Right lung (tissue), 5 donors: ENCODE results near the gene STXBP5L. TPM values are rescaled to one million over a fixed set of nuclear protein-coding genes. Genes with fewer than 3 reads are reported as not detected.
"Not testable (repeated sequence)": the region's sequence is repeated elsewhere in the genome, so short reads cannot be mapped to it uniquely, and the experiment has no call there.

Experiments
- DNase-seq, 2 donors: peaks; one replicate each; pipeline ENCODE4 v3.0.0-alpha.2; 2013
- polyA plus RNA-seq, 5 donors: library from polyadenylated mRNA; unstranded; fragments of 120-200 nt; gene quantifications; one replicate each; pipeline versions ENCODE4 v1.2.1 to v1.2.3, GENCODE V29; 2013; ENCODE audit warnings: inconsistent platforms in 1 of 5, low replicate concordance in 1 of 5; ENCODE audit not compliant: insufficient read length in 5 of 5, insufficient read depth in 1 of 5

The STXBP5L gene
- polyA plus RNA-seq, 5 donors = 0.10 to 0.37 (median 0.13) TPM

- no peak for DNase-seq
Observed at GRCh38 chr3:121430664-121431215, 522.7 kb downstream of the STXBP5L start.

DNA sequence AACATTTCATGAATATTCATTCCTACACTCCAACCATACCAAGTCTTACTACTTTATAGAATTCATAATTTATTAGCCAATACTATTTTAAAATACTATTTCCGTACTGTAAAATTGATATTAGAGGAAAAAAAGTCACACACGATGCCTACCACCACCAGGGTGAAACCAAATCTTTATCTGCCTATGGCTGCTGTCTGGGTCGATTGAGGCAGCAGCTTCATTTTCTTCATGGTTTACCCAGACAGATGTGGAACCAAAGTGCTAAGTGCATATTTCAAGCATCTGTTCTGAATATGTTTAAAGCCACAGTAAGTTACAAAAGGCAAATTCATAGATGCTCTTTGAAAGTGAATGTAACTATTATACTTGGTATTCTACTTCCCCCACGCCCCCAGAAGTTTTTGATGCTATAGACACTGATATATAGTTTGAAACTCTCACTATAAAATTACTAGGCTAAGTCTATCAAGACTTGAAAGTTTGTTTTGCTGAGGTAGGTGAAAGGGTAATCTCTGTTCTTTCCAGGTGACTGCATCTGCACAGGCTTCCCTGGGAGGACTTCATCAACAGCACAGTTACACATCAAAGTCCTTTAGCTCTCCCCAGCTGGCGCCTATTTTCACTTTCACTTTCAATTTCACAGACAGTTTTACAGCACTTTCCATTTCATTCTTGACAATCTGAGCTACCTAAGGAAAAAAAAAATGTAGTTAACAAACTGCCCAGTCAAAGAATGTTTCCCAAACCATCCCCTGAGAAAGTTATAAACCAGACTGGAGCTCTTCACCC, 523.9 kb downstream of the STXBP5L start:
- DNase-seq = peak; percentile 6 to 10

DNA sequence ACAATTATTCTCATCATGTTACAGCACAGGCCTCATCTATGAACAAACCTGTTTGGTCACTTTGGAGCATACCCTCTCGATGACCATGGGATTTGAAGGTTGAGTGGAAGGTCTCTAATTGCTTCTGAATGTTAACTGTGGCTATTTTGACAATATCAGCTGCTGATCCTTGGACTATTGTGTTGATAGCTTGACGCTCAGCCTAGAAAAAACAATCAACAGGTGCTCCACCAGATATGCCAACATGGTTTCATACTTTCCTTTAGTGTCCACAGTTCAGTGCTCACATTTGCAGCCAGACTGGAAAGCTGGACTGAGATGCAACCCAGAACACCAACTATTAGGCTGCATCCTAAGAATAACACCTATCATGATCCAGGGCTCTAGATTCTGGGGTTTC, 528.1 kb downstream of the STXBP5L start:
- no peak for DNase-seq

GRCh38 chr3:121436641-121437040, 528.6 kb downstream of the STXBP5L start:
- DNase-seq = no peak

GRCh38 chr3:121443456-121443855, 535.5 kb downstream of the STXBP5L start:
- DNase-seq = no peak

GRCh38 chr3:121451752-121452151, 543.7 kb downstream of the STXBP5L start:
- not testable (repeated sequence) for DNase-seq

DNA sequence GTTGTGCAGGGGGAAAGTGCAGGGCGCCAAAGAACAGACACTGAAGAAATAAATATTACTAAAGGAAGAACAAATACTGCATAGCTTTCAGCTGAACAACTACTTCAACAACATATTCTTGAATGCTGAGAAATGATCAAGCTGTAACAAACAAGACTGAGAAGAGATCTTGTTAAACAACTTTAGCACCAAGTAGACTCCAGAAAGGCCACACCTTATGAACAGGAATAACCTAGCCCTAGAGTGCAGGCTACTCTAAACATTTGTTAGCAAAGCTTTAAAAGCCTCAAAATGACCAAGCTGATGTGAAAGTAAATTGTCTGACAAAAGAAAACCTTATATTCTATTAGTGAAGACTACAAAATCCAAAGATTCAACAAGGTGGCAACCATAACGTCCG, 554.6 kb downstream of the STXBP5L start:
- DNase-seq = no peak

- no peak for DNase-seq
Observed at GRCh38 chr3:121463745-121464144, 555.7 kb downstream of the STXBP5L start.

- DNase-seq = no peak
Observed at GRCh38 chr3:121467085-121467484, 559.1 kb downstream of the STXBP5L start.

DNA sequence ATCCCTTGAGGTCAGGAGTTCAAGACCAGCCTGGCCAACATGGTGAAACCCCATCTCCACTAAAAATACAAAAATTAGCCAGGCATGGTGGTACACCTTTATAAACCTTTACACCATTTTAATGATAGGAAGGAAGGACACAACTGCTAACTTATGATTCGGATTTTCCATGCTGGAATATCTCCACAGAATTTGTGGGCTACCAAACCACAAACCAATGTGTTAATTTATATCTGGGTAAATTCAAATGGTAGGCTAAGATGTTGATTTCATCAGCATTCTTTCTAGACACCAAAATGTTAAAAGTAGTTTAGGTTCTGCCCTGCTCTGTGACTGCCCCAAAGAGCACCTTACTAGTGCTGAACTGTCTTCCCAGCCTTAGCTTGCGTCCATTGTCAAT, 565.0 kb downstream of the STXBP5L start:
- no peak for DNase-seq

Other genes starting within 250 kb of the STXBP5L start
- gene HGD, start 226.0 kb upstream of the STXBP5L start, polyA plus RNA-seq = 1 to 10 TPM in 1 of 5 donors, under 1 TPM in 4; 0.45 to 1.0 (median 0.78) TPM
- gene RABL3, start 165.7 kb upstream of the STXBP5L start, polyA plus RNA-seq = 10 to 100 TPM; 21.2 to 31.3 (median 26.9) TPM
- 10 to 100 TPM; 11.7 to 14.6 (median 13.2) TPM for gene GTF2E1, start 165.5 kb upstream of the STXBP5L start, polyA plus RNA-seq